Measurements from ENCODE around the gene ADAM12. TPM values are rescaled to one million over a fixed set of nuclear protein-coding genes. Genes with fewer than 3 reads are reported as not detected.

Gene ADAM12
- total RNA-seq, 4 donors from 2014 or later = 0.19 to 2.6 (median 1.5) TPM

- H3K36me3 ChIP-seq = no peaks in the 10 kb centered on the region
- no peak overlapping the region for H3K27ac ChIP-seq
- H3K9me3 ChIP-seq = no peaks in the 10 kb centered on the region
- peaks cover 13% of the 10 kb centered on the region for H3K4me1 ChIP-seq
- no peak for DNase-seq (ENCODE audit: low spot score in 2 of 2)
- H3K4me3 ChIP-seq = no peak overlapping the region
- WGBS = 83% methylated on average over 13 of the region's 13 CpGs
- TF ChIP-seq EP300 (IDR thresholded peaks at IDR 0.05) (no peak), CTCF (IDR thresholded peaks at IDR 0.05) (no peak), POLR2AphosphoS5 (IDR thresholded peaks at IDR 0.05) (no peak), POLR2A (IDR thresholded peaks at IDR 0.05) (no peak)
- no peaks in the 10 kb centered on the region for H3K27me3 ChIP-seq
Observed at GRCh38 chr10:126218778-126219649, 169.3 kb downstream of the ADAM12 start.

DNA sequence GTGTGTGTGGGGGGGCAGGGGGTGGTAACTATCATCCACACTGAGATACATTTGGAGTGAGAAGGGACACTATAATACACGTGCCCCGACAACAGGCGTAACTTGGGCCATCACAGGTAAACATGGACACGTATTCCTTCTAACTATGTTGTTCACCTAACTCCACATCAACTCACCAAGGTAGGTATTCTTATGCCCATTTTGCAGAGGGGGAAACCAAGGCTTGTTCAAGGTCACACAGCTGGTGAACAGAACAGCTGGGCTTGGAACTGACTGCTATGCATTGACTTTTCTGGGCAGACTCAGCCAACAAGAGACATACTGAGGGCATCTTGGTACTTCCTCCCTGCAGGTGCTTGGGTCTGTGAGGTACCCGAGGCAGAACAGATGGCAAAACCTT is 170.1 kb downstream of the ADAM12 start:
- TF ChIP-seq POLR2AphosphoS5 (IDR thresholded peaks at IDR 0.05) (no peak), POLR2A (IDR thresholded peaks at IDR 0.05) (no peak), CTCF (IDR thresholded peaks at IDR 0.05) (no peak), EP300 (IDR thresholded peaks at IDR 0.05) (no peak)

GRCh38 chr10:126216632-126216961 is 171.7 kb downstream of the ADAM12 start:
- Histone ChIP-seq H3K4me3 (no peak overlapping the region), H3K36me3 (no peaks in the 10 kb centered on the region), H3K9me3 (no peaks in the 10 kb centered on the region), H3K27me3 (no peaks in the 10 kb centered on the region), H3K4me1 (peaks cover 11% of the 10 kb centered on the region), H3K27ac (no peak overlapping the region)
- 61% methylated on average over 4 of the region's 4 CpGs for WGBS
- DNase-seq (ENCODE audit: low spot score in 2 of 2) = no peak
- TF ChIP-seq EP300 (IDR thresholded peaks at IDR 0.05) = no peak

More for the DNA sequence above, 170.1 kb downstream of the ADAM12 start:
- DNase-seq (ENCODE audit: low spot score in 2 of 2) = no peak
- Histone ChIP-seq H3K27ac (no peak overlapping the region), H3K4me3 (no peak overlapping the region), H3K9me3 (no peaks in the 10 kb centered on the region), H3K27me3 (no peaks in the 10 kb centered on the region), H3K4me1 (peaks cover 13% of the 10 kb centered on the region), H3K36me3 (no peaks in the 10 kb centered on the region)
- 91% methylated on average over 5 of the region's 5 CpGs for WGBS

GRCh38 chr10:126215746-126216631 is 172.3 kb downstream of the ADAM12 start:
- Histone ChIP-seq H3K9me3 (no peaks in the 10 kb centered on the region), H3K27me3 (no peaks in the 10 kb centered on the region), H3K4me3 (no peak overlapping the region), H3K36me3 (no peaks in the 10 kb centered on the region), H3K27ac (no peak overlapping the region), H3K4me1 (peaks cover 11% of the 10 kb centered on the region)
- no peak for TF ChIP-seq EP300 (IDR thresholded peaks at IDR 0.05)
- TF ChIP-seq CTCF (IDR thresholded peaks at IDR 0.05) = no peak
- TF ChIP-seq POLR2A (IDR thresholded peaks at IDR 0.05) = no peak
- no peak for TF ChIP-seq POLR2AphosphoS5 (IDR thresholded peaks at IDR 0.05)
- WGBS = 61% methylated on average over 11 of the region's 11 CpGs
- DNase-seq (ENCODE audit: low spot score in 2 of 2) = no peak

GRCh38 chr10:126214679-126215078 is 173.6 kb downstream of the ADAM12 start:
- H3K36me3 ChIP-seq = no peaks in the 10 kb centered on the region
- H3K9me3 ChIP-seq = no peaks in the 10 kb centered on the region
- 92% methylated on average over 8 of the region's 8 CpGs for WGBS
- peaks cover 11% of the 10 kb centered on the region for H3K4me1 ChIP-seq
- TF ChIP-seq POLR2A (IDR thresholded peaks at IDR 0.05) (no peak), POLR2AphosphoS5 (IDR thresholded peaks at IDR 0.05) (no peak), EP300 (IDR thresholded peaks at IDR 0.05) (no peak), CTCF (IDR thresholded peaks at IDR 0.05) (no peak)
- H3K4me3 ChIP-seq = no peak overlapping the region
- no peaks in the 10 kb centered on the region for H3K27me3 ChIP-seq
- DNase-seq (ENCODE audit: low spot score in 2 of 2) = no peak
- no peak overlapping the region for H3K27ac ChIP-seq

All from suprapubic skin (tissue), 4 donors.